ACC112 (cell line): ENCODE data around the gene TYROBP.
"Not testable (repeated sequence)": the region's sequence is repeated elsewhere in the genome, so short reads cannot be mapped to it uniquely, and the experiment has no call there.

ENCODE experiments used
- H2AFZ ChIP-seq: fragments of 200-600 bp; sonication (generic); one replicate; pipeline ENCODE4 v1.6.0; 2017; ENCODE audit warnings: antibody characterized with exemption, low read length; ENCODE audit not compliant: unreplicated experiment
- H3K27ac ChIP-seq: fragments of 200-600 bp; sonication (generic); 2 replicates; pipeline ENCODE4 v1.5.1; 2014; ENCODE audit warnings: low read depth, mild to moderate bottlenecking, antibody characterized with exemption, low read length, moderate library complexity
- H3K27me3 ChIP-seq: fragments of 200-600 bp; sonication (generic); 2 replicates; pipeline ENCODE4 v1.6.1; 2014; ENCODE audit warnings: mild to moderate bottlenecking, antibody characterized with exemption, low read length, moderate library complexity, mixed read lengths; ENCODE audit not compliant: insufficient read depth
- H3K36me3 ChIP-seq: fragments of 200-600 bp; sonication (generic); 2 replicates; pipeline ENCODE4 v1.6.1; 2016; ENCODE audit warnings: mild to moderate bottlenecking, antibody characterized with exemption, low read length, moderate library complexity, mixed read lengths; ENCODE audit not compliant: insufficient read depth
- H3K4me1 ChIP-seq: fragments of 200-600 bp; sonication (generic); one replicate; pipeline ENCODE4 v1.6.1; 2016; ENCODE audit warnings: low read length, mixed read lengths; ENCODE audit not compliant: insufficient read depth, unreplicated experiment, control insufficient read depth
- H3K4me3 ChIP-seq: fragments of 200-600 bp; sonication (generic); 2 replicates; pipeline ENCODE4 v1.5.1; 2014; ENCODE audit warnings: mild to moderate bottlenecking, low read depth, low read length
- H3K79me2 ChIP-seq: fragments of 200-600 bp; sonication (generic); one replicate; pipeline ENCODE4 v1.6.0; 2016; ENCODE audit warnings: low read length; ENCODE audit not compliant: control insufficient read depth, unreplicated experiment, insufficient read depth

The TYROBP gene

DNA sequence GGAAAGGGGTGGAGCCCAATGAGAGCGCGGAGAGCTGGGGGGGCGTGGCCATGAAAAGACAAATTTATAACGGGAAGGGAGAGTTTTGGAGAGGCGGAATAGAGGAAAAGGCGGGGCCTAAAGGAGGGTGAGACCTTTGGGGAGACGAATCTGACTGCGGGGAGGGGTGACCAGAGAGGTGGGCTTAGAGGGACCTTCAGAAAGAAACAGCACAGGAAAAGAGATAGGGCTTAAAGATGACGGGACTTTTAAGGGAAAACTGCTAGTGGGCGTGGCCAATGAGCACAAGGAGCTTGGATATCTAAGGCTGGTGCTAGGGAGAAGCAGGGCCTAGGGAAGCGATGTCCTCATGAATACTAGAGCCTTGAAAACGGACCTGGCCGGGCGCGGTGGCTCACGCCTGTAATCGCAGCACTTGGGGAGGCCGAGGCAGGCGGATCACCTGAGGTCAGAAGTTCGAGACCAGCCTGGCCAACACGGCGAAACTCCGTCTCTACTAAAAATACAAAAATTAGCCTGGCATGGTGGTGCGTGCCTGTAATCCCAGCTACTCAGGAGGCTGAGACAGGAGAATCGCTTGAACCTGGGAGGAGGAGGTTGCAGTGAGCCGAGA, 37.9 kb downstream of the TYROBP start:
- H3K36me3 ChIP-seq, H3K27ac ChIP-seq, H2AFZ ChIP-seq, H3K79me2 ChIP-seq, H3K4me1 ChIP-seq, H3K27me3 ChIP-seq: not testable (repeated sequence)
- peak overlapping the region; percentile 79 for H3K4me3 ChIP-seq

DNA sequence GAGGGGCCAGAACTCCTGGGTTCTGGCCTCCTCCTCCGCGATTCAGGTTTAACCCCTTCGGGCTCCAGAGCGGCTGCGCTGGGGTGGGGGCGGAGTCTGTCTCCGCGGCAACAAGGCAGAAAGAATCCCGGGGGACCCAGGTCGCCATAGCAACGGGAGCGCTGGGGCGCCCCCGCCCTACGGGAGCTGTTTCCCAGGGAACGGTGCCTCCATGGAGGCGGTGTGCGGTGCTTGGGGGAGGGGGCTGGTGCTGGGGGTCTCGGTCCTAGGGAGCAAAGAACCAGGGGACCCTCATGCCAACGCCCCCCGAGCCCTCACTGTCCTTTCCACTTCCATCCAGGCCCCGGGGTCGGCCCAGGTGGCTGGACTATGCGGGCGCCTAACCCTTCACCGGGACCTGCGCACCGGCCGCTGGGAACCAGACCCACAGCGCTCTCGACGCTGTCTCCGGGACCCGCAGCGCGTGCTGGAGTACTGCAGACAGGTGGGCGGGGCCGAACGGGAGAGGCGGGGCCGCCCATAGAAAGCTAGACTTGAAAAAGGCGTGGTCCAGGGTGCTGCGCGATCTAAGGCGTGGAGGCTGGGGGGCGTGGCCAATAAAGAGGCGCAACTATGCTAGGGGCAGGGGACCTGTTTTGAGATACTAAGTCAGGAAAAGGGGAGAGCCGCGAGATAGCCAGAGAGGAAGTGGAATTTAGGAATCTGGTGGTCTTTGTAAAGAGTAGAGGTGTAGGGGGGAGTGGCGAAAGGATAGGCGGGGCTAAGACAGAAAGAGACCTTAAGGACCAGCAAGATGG, 38.6 kb downstream of the TYROBP start:
- H3K27ac ChIP-seq: no peak overlapping the region
- no peak overlapping the region for H2AFZ ChIP-seq
- H3K27me3 ChIP-seq: 0 out of 2 replicates have a peak, but pooled peaks cover 7% of the 10 kb centered on the region
- peaks cover 6% of the 10 kb centered on the region for H3K4me1 ChIP-seq
- H3K79me2 ChIP-seq: no peaks in the 10 kb centered on the region
- no peaks in the 10 kb centered on the region for H3K36me3 ChIP-seq
- H3K4me3 ChIP-seq: peak overlapping the region; percentile 79

DNA sequence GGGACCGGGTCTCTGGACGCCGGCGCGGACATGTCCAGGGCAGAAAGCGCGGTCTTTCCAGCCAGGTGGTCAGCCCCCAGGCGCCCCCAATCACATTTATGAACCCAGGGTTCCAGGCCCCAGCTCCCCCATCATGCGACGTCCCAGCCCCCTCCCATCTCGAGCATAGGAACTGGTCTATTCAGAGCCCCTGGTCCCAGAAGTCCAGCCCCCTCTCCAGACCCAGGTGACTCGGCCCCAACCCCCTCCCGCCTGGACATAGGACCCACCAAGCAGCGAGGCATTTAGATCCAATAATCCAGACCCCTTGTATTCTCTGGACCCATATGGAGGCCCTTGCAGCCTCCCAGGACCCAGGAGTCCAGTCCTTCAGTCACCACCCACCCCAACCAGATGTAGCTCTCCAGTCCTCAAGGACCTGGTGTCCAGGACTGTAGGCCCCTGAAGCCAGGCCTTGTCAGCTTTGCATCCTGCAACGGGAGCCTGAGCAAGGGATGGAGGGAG, 39.2 kb downstream of the TYROBP start:
- Histone ChIP-seq H3K36me3 (no peaks in the 10 kb centered on the region), H3K27me3 (0 out of 2 replicates have a peak, but pooled peaks cover 7% of the 10 kb centered on the region), H3K79me2 (no peaks in the 10 kb centered on the region), H3K27ac (no peak overlapping the region), H3K4me3 (peak overlapping the region; percentile 79), H3K4me1 (peaks cover 6% of the 10 kb centered on the region), H2AFZ (peak overlapping the region; percentile 60)

DNA sequence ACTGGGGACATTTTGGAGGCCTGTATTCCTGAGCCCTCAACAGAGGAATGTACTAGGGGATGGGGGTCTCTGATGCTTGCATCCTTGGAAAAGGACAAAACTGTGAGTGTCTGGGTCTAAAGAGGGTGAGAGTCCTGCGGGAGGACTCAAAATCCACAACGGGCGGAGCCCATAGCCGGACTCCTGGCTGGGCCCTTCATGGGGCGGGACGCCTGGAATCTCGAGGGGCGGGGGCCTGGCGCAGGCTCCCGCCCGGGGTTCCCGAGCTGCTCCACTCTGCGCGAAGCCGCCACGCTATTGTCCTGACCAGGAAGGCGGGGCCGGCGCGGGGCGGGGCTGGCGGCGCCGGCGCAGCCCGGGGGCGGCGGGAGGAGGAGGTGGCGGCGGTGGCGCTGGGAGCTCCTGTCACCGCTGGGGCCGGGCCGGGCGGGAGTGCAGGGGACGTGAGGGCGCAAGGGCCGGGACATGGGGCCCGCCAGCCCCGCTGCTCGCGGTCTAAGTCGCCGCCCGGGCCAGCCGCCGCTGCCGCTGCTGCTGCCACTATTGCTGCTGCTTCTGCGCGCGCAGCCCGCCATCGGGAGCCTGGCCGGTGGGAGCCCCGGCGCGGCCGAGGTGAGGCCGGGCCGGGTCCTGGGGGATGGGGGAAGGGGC, 39.8 kb downstream of the TYROBP start, which contains the start of gene APLP1:
APLP1 (plus strand) TSS at position 403 of the 651 bp plus-strand sequence; CDS start at position 466, 63 bp downstream.
- Histone ChIP-seq H3K79me2 (no peaks in the 10 kb centered on the region), H3K27ac (no peak within 1 kb of the TSS), H3K36me3 (no peaks in the 10 kb centered on the region), H2AFZ (peak within 1 kb of the TSS; percentile 60), H3K4me1 (peaks cover 6% of the 10 kb centered on the region), H3K4me3 (peak within 1 kb of the TSS; percentile 79), H3K27me3 (0 out of 2 replicates have a peak, but pooled peaks cover 7% of the 10 kb centered on the region)

DNA sequence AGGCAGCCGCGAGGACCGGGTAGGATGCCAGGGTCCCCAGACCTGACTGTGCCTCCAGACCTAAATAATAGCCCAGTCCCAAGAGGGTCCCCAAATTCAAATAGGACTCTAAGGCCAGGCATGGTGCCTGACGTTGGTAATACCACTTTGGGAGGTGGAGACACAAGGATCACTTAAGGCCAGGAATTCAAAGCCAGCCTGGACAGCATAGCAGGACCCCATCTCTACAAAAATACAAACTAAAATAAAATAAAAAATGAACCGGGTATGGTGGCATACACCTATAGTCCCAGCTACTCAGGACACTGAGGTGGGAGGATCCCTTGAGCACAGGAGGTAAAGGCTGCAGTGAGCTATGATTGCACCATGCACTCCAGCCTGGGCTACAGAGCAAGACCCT, 45.1 kb downstream of the TYROBP start:
- Histone ChIP-seq H3K4me1 (no peaks in the 10 kb centered on the region), H3K79me2 (no peaks in the 10 kb centered on the region), H3K27me3 (peaks cover 32% of the 10 kb centered on the region), H3K4me3 (no peak overlapping the region), H3K36me3 (no peaks in the 10 kb centered on the region), H3K27ac (no peak overlapping the region), H2AFZ (no peak overlapping the region)

DNA sequence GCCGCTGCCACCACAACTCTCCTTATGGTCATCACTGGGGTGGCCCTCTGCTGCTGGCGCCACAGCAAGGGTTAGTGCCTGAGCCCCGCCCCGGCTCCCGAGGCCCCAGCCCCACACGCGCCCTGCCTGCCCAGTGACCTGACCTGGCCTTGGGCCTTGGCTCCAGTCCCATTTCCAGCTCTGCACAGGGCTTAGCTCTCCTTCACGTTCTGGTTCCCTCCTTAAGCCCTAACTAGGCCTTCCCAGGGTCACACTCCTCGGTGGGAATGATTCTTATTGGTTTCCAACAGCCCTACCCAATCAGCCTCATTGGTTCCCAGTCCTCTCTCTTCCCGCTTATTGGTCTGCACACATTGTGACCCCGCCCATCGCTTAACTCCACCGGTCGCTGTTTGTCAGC, 45.6 kb downstream of the TYROBP start:
- Histone ChIP-seq H3K27ac (no peak overlapping the region), H3K36me3 (no peaks in the 10 kb centered on the region), H3K27me3 (peaks cover 32% of the 10 kb centered on the region), H2AFZ (no peak overlapping the region), H3K4me3 (no peak overlapping the region), H3K4me1 (no peaks in the 10 kb centered on the region), H3K79me2 (no peaks in the 10 kb centered on the region)

DNA sequence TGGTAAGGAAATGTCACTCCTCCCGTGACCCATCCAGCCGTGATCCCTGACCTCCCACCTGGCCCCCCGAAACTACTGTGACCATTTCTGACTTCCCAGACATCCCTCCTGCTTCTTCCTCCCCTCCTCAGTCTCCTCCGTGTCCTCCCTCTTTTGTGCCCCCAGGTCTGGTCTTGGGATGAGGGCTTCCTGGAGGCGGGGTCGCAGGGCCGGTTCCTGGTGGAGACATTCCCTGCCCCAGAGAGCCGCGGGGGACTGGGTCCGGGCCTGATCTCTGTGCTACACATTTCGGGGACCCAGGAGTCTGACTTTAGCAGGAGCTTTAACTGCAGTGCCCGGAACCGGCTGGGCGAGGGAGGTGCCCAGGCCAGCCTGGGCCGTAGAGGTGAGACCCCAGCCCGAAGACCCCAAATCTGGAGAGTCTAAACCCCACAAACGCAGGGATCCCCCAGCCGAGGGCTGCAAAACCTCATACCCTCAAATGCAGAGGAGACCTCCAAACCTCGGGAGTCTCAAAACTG, 46.4 kb downstream of the TYROBP start:
- H3K36me3 ChIP-seq: no peaks in the 10 kb centered on the region
- H3K27me3 ChIP-seq: peaks cover 39% of the 10 kb centered on the region

DNA sequence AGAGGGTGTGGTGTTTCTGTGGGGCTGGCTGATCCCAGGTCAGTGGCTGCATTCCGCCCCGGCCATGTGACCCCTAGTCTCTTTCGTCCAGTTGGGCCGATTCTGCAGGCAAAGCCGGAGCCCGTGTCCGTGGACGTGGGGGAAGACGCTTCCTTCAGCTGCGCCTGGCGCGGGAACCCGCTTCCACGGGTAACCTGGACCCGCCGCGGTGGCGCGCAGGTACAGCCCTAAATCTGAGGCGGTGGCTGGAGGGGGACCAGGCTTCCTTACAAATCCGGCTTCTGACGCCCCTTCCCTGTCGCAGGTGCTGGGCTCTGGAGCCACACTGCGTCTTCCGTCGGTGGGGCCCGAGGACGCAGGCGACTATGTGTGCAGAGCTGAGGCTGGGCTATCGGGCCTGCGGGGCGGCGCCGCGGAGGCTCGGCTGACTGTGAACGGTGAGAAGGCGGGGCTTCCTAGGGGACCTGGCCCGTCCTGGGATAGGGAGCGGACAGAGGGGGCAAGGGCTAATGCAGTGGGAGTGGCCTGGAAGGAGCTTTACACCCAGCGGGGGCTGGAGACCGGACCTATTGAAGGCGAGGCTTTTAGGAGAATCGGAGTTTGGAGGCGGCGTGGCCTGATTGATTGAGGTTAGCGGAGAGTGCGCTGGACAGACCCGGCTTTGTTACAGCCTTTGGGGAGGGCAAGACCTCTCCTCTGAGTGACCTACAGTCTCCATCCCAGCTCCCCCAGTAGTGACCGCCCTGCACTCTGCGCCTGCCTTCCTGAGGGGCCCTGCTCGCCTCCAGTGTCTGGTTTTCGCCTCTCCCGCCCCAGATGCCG, 47.1 kb downstream of the TYROBP start:
- Histone ChIP-seq H3K4me3 (no peak overlapping the region), H3K27me3 (peaks cover 45% of the 10 kb centered on the region), H3K36me3 (no peaks in the 10 kb centered on the region), H3K27ac (no peak overlapping the region), H3K79me2 (no peaks in the 10 kb centered on the region), H3K4me1 (peaks cover 2% of the 10 kb centered on the region), H2AFZ (no peak overlapping the region)

More for the DNA sequence above, 46.4 kb downstream of the TYROBP start:
- H3K4me1 ChIP-seq: no peaks in the 10 kb centered on the region
- no peak overlapping the region for H2AFZ ChIP-seq
- H3K27ac ChIP-seq: no peak overlapping the region
- H3K79me2 ChIP-seq: no peaks in the 10 kb centered on the region
- H3K4me3 ChIP-seq: no peak overlapping the region

DNA sequence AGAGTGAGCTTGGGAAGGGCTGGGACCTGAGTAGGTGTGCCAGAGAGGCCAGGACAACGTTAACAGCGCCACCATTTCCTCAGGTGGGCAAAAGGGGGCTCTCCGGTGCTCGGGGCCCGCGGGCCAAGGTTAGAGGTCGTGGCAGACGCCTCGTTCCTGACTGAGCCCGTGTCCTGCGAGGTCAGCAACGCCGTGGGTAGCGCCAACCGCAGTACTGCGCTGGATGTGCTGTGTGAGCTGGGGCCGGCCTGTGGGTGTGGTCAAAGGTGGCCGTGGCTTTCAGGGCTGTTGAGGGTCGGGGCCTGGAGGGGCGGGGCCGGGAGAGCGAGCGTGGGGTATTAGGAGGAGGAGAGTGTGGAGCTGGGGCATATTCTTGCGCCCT, 47.7 kb downstream of the TYROBP start:
- H3K4me3 ChIP-seq: no peak overlapping the region
- peaks cover 44% of the 10 kb centered on the region for H3K27me3 ChIP-seq
- H2AFZ ChIP-seq: no peak overlapping the region
- no peak overlapping the region for H3K27ac ChIP-seq
- H3K79me2 ChIP-seq: no peaks in the 10 kb centered on the region
- H3K4me1 ChIP-seq: peaks cover 3% of the 10 kb centered on the region
- H3K36me3 ChIP-seq: no peaks in the 10 kb centered on the region

DNA sequence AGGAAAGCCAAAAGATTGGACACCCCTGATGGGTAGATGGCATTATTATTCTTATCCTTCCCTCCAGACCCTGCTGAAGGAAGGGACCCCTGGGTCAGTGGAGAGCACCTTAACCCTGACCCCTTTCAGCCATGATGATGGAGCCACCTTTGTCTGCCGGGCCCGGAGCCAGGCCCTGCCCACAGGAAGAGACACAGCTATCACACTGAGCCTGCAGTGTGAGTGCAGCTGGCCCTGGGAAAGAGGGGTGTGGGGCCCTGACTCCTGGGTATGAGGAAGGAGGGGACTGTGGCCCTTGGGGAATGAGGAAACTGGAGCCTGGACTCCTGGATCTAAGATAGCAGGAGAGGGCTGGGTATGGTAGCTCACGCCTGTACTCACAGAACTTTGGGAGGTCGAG, 48.7 kb downstream of the TYROBP start:
- Histone ChIP-seq H2AFZ (no peak overlapping the region), H3K27ac (no peak overlapping the region), H3K27me3 (peaks cover 52% of the 10 kb centered on the region), H3K4me3 (no peak overlapping the region), H3K4me1 (peaks cover 3% of the 10 kb centered on the region), H3K79me2 (no peaks in the 10 kb centered on the region), H3K36me3 (no peaks in the 10 kb centered on the region)
